ENCODE measurements around the gene ARF6. TPM values are rescaled to one million over a fixed set of nuclear protein-coding genes. Genes with fewer than 3 reads are reported as not detected.

Gene ARF6
- 24.6 TPM for total RNA-seq
- long read RNA-seq, transcript ARF6-201 (2 exons, 3,865 nt): major isoform, 112 of 139 reads
- long read RNA-seq, partial matches to known transcripts: 0 of 139 reads
- long read RNA-seq, other reads (novel, unspliced or antisense): 27 of 139 reads

- intact Hi-C loops (cut with micrococcal nuclease): no loop called here
- peak; percentile 99 for ATAC-seq
- peak; percentile 100 for DNase-seq
These were observed at the start of gene ARF6 for GRCh38 chr14:49892636-49893308. Gene ARF6, plus strand, starts transcription at chr14:49893082. Its CDS starts 655 bp downstream, at chr14:49893737.

DNA sequence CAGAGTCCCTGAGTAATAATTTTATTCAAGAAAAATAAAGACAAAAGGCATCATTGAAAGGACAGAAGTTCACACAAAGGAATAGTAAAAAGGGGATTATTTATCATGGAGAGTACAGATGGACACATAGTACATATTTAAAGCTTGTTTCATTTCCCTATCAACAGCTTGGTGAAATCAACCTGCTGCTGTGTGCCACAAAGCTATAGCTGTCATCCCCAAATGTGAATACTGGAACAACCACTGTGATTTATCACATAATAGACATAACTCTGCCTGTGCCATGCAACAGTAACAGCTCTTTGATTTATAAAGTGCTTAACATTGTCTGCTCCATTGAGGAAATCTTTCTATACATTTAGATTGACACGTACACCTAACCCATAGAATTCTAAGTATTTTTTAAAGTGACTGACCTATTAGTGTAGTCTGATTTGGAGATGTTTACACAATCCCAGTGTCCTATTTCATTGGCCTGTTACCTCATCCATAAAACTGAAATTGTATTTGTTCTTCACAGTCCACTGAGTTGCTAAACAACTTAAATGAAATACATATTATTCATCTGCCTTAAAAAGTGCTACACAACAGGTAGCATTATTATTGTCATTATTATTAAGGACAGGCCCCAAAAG lies 43.6 kb upstream of the ARF6 start:
- intact Hi-C loops (cut with micrococcal nuclease): no loop called here
- DNase-seq (no peak), ATAC-seq (no peak)

GRCh38 chr14:49851813-49852212 lies 41.1 kb upstream of the ARF6 start:
- intact Hi-C loops (cut with micrococcal nuclease): no loop called here
- DNase-seq (no peak), ATAC-seq (no peak)

DNA sequence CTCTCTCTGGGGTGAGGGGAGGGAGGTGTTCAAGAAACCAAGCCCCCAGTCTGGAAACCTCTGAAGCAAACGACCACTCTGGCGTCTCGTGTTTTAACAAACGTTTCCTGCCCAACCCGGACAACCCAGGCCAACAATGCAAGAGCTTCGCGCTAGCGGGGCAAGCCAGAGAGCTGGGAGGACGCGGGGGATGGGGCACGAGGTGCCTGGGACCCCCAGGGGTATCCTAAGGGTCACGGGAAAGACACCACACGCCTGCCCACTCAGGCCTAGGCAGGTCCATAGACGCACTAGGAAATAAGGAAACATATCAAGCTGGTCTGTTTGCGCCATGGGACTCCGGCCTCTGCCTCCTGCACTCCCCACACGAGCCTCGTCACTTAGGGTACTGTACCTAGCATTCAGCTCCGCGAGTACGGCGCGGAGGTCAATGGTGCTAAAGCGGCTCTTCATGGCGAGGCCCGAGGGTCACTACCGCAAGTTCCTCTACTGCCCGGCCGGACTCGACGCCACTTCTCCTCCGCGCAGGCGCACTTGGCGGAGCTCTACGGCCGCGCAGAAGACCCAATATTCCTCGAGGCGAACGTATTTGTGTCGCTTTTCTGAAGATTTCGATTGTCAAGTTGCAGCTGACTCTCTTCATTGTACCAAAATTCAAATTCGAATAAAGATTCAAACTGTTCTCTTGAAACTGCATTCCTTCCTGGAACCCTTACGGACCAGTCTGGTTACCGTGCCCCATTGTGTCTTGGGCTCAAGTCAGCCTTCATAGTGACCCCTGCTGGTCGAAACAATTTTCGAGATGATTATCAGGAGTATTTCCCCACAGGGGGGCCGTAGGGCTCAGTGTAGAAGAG lies 40.4 kb upstream of the ARF6 start, which contains the start of gene NEMF:
NEMF (minus strand) TSS at position 488 of the 857 bp plus-strand sequence; CDS start at position 453, 35 bp downstream.
- intact Hi-C loops (cut with micrococcal nuclease): no loop called here
- peak; percentile 93 for DNase-seq
- ATAC-seq: peak; percentile 93

DNA sequence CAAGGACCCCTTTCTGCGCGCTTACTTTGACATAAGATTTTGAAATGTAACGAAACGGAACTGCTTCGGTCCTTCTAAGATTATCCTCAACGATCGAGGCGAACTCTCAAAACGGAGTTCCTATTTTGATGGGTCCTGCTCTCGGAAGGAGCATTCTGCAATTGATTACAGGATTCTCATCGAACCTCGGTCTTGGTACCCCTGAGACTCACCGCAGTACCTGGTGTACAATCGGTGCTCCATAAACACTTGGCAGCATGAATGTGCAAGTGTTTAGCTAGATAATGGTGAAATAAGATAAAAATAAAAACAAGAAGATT lies 39.8 kb upstream of the ARF6 start:
- ATAC-seq (peak; percentile 7), DNase-seq (no peak)
- intact Hi-C loops (cut with micrococcal nuclease): no loop called here

DNA sequence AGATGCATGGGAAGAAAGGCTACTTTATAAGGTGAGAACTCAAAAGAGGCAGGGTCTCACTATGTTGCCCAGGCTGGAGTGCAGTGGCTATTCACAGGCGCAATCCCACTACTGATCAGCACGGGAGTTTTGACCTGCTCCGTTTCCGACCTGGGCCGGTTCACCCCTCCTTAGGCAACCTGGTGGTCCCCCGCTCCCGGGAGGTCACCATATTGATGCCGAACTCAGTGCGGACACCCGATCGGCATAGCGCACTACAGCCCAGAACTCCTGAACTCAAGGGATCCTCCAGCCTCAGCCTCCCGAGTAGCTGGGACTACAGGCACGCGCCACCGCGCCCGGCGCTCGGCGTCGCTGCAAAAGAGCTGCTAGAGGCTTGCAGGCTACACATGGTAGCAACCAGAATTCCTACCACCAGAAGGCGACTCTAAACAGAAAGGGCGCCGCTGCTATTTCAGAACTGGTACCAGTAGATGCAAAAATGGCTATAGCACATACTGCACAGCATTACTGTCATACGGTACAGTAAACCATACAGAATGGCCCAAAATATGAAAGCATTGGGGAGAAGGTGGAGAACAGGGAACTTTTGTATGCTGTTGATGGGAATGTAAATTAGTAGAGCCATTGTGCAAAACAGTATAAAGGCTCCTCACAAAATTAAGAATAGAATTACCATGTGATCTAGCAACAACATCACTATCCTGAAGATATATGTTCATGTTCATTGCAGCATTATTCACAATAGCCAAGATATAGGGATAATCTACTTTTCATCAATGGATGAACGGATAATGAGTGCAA lies 39.1 kb upstream of the ARF6 start:
- intact Hi-C loops (cut with micrococcal nuclease): no loop called here
- ATAC-seq: peak; percentile 82

GRCh38 chr14:49857427-49858003 lies 35.4 kb upstream of the ARF6 start:
- ATAC-seq (no peak), DNase-seq (no peak)
- intact Hi-C loops (cut with micrococcal nuclease): no loop called here

More for the DNA sequence above, 39.1 kb upstream of the ARF6 start:
- peak; percentile 75 for DNase-seq

DNA sequence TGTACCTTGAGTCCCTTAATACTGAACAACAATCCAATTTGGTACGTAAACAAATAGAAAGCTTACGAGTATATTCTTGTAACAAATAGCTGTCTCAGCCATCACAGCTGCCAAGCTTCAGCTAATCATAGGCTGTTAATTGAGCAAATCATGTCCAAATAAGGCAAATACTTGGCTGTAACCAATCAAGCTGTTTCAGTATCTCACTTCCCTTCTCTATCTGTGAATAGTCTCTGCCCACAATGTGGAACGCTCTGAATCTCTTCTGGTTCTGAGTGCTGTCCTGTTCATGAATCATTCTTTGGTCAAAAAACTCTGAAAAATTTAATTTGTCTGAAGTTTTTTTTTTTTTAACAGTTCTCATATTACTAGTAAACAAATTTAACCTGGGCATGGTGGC lies 34.5 kb upstream of the ARF6 start:
- intact Hi-C loops (cut with micrococcal nuclease): no loop called here
- no peak for ATAC-seq

GRCh38 chr14:49860988-49861698 lies 31.7 kb upstream of the ARF6 start:
- ATAC-seq (no peak), DNase-seq (no peak)
- intact Hi-C loops (cut with micrococcal nuclease): loop anchor here (5.0 kb wide), 1 partner anchor 246 kb away; no protein-coding TSS in a partner anchor

More for the DNA sequence above, 34.5 kb upstream of the ARF6 start:
- no peak for DNase-seq

DNA sequence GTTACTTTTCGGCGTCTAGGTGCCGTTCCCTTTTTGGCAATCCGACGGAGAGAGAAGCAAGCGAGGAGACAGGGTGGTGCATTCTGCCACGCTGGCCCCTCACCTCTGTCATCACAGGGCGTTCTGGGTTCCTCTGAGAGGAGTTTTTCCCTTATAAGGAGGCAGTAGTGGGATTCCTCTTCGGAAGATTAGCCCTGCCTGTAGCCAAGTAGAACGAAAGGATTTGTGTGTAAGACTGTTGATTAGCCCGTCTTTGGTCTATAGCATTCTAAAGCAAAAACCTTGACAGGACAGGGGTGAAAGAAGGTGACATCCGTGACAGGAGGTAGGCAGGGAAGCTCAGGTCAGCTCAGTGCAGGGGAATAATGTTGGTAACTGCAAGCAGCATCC lies 31.2 kb upstream of the ARF6 start:
- DNase-seq (peak; percentile 61), ATAC-seq (peak; percentile 37)
- intact Hi-C loops (cut with micrococcal nuclease): loop anchor here (5.0 kb wide), 1 partner anchor 246 kb away; no protein-coding TSS in a partner anchor

GRCh38 chr14:49862089-49862673 lies 30.7 kb upstream of the ARF6 start:
- peak; percentile 83 for DNase-seq
- peak; percentile 62 for ATAC-seq
- intact Hi-C loops (cut with micrococcal nuclease): loop anchor here (5.0 kb wide), 1 partner anchor 245 kb away; no protein-coding TSS in a partner anchor

GRCh38 chr14:49863487-49864281 lies 29.2 kb upstream of the ARF6 start:
- no peak for DNase-seq
- ATAC-seq: no peak
- intact Hi-C loops (cut with micrococcal nuclease): loop anchor here (5.0 kb wide), 1 partner anchor 244 kb away; no protein-coding TSS in a partner anchor

DNA sequence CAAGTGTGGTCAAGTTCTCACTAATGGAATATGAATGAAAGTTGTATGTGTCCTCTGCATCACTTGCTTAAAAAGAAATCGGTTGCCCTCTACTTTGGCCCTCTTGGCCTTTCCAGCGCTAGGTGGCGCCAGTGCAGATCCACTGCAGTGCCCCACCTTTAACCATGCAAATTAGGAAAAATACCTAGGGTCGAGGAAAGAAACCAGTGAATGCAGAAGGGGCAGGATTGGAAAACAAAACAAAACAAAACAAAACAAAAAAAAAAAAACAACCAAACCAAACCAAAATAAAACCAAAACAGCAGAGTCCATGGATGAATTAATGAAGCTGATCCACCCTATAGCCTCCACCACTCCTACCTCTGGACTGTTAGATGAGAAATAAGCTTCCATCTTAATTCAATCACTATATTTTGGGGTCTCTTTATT lies 27.4 kb upstream of the ARF6 start:
- no peak for ATAC-seq
- DNase-seq: peak; percentile 87
- intact Hi-C loops (cut with micrococcal nuclease): no loop called here

- peak; percentile 95 for ATAC-seq
- intact Hi-C loops (cut with micrococcal nuclease): no loop called here
- DNase-seq: peak; percentile 98
These were observed 24.8 kb upstream of the ARF6 start for GRCh38 chr14:49867831-49868719.

DNA sequence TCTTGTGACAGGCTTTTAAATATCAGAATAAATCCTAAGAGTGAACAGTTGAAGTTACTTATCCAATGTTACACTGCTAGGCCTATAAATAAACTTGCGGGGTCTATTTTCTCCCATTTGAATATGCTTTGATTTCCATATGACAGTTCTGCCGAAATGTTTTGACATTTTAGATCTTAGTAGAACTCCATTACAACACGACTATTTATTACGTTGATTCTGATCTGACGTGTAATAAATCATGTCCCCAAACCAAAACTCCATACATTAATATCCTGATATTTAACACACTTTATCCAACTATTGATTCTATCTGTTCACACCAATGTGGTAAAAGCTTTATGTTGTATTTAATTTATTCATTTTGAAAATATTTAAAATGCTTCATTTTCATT lies 24.2 kb upstream of the ARF6 start:
- intact Hi-C loops (cut with micrococcal nuclease): no loop called here
- DNase-seq: no peak
- no peak for ATAC-seq

DNA sequence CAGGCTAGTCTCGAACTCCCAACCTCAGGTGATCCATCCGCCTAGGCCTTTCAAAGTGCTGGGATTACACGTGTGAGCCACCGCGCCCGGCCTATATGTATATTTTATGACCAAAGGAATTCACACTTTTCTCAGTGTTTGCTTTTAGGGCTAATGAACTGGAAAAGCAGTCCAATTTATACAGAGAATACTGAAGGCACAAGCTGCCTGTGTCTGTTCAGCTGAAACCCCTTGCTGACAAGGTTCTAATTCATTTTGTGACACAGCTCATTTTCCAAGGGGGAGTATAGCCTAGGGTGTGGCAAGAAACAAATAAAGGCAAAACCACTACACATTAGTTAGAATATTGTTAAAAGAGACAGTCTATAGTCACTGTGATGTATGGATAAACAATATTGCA lies 22.0 kb upstream of the ARF6 start:
- intact Hi-C loops (cut with micrococcal nuclease): no loop called here
- DNase-seq (no peak), ATAC-seq (no peak)

Measured in left ventricle myocardium superior (tissue), 1 donor.